Measurements from ENCODE around the gene SEL1L3.

SEL1L3 gene

DNA sequence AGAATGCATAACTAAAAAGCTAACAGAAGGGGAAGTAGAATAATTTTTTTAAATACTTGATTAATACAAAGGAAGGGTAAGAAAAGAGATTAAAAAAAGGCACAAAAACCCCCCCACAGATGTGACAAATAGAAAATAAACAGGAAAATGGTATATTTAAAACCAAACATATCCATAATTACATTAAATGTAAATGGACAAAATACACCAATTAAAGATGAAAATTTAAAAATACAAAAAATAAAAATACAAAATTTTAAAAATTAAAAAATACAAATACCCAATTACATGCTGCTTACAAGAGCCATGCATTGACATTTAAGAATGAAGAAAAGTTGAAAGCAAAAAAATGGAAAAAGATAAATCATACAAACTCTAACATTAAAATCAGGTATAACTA lies 86.0 kb downstream of the SEL1L3 start:
- no peak for DNase-seq
- in situ Hi-C loops (cut with HindIII; ENCODE audit: low pct_ligation_motif_present, low pct_unique_long_range_greater_than_20kb, low sequenced_read_pairs), result no loop called here

DNA sequence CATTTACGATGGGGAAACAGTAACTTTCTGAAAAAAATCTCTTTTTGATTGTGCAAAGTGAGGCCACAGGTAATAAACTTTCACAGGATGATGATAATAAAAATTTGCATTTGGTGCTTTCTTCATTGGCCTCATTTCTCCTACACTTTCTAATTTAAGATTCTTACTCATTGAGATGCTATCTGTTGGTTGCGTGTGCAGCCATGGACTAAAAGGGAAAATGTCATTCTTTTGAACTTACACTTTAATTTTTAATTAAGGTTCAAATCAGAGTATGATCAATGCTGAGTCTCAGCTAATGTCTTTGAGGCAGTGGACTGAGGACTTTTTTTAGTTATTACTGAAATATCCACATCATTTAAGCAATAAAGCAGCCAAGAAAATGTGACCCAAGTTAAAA lies 87.6 kb downstream of the SEL1L3 start:
- in situ Hi-C loops (cut with HindIII; ENCODE audit: low pct_ligation_motif_present, low pct_unique_long_range_greater_than_20kb, low sequenced_read_pairs), result no loop called here
- DNase-seq, result no peak

DNA sequence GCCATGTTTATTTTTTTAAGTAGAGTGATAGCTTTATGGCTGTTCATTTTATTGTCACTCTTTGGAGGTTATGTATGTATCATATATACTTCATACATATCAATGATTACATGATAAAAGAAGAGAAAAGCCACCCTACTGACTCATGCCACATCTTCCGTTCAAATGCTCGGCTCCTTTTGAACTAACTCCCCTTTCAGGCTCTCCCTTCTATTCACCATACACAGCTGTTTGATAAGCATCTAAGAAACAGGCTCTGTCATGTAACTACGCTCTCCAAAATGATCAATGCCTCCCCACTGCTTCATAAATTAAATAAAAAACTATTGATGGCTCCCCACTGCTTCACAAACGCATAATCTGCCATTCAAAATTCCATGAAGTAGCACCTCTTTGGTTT lies 89.4 kb downstream of the SEL1L3 start:
- no peak for DNase-seq
- in situ Hi-C loops (cut with HindIII; ENCODE audit: low pct_ligation_motif_present, low pct_unique_long_range_greater_than_20kb, low sequenced_read_pairs), result loop anchor here (5.0 kb wide), 1 partner anchor 331 kb away; no protein-coding TSS in a partner anchor

DNA sequence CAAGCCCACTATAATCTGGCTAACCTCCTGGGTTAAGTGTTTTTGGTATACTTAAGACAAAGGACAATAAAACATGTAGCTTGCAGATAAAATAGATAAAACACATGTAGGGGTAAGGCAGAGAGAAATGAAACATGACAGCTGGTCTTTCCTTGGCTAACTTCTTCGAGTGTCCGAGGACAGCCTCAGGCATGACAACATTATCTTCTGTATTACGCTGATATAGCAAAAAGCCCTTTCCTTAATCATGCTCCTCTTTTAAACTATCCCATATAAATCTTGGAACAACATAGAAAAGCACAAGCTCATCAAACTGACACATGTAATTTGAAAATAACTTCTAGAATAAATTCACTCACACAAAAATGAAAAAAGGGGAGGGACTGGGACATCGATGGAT lies 91.1 kb downstream of the SEL1L3 start:
- in situ Hi-C loops (cut with HindIII; ENCODE audit: low pct_ligation_motif_present, low pct_unique_long_range_greater_than_20kb, low sequenced_read_pairs), result loop anchor here (5.0 kb wide), 1 partner anchor 329 kb away; no protein-coding TSS in a partner anchor

DNA sequence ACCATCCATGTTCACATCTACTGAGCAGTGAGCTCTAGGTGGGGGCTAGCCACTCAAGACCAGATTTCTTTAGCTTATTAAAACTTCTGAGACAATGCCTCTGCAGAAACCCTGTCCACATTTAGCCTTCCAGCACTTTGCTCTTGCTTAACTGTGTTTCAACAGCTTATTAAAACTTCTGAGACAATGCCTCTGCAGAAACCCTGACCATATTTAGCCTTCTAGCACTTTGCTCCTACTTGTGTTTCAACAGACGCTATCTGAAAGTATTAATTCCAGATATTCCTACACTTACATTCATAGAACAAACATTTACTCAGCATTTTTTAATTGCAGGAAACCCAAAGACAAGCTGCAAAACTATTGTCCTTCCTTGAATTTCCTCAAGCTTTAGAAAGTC lies 91.9 kb downstream of the SEL1L3 start:
- DNase-seq, result no peak
- in situ Hi-C loops (cut with HindIII; ENCODE audit: low pct_ligation_motif_present, low pct_unique_long_range_greater_than_20kb, low sequenced_read_pairs), result loop anchor here (5.0 kb wide), 1 partner anchor 329 kb away; no protein-coding TSS in a partner anchor

More for the DNA sequence above, 91.1 kb downstream of the SEL1L3 start:
- no peak for DNase-seq

DNA sequence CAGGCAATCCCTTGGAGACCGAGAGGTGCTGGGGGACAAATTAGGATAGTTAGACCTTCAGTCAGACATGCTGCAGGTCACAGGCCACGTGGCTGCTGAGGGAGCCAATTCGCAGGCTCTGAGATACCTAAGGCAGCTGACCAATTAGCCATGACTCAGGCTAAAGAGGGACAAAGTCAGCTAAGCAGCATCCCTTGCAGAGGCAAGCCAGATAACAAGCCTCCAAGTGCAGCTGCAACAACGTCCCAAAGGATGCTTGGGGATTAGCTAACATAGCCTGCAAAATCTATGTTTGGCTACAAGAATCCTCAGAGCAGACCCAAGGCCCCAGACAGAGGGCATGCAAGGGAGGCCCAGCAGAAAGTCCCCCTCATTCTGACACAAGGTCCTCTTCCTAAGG lies 93.5 kb downstream of the SEL1L3 start:
- in situ Hi-C loops (cut with HindIII; ENCODE audit: low pct_ligation_motif_present, low pct_unique_long_range_greater_than_20kb, low sequenced_read_pairs), result no loop called here

DNA sequence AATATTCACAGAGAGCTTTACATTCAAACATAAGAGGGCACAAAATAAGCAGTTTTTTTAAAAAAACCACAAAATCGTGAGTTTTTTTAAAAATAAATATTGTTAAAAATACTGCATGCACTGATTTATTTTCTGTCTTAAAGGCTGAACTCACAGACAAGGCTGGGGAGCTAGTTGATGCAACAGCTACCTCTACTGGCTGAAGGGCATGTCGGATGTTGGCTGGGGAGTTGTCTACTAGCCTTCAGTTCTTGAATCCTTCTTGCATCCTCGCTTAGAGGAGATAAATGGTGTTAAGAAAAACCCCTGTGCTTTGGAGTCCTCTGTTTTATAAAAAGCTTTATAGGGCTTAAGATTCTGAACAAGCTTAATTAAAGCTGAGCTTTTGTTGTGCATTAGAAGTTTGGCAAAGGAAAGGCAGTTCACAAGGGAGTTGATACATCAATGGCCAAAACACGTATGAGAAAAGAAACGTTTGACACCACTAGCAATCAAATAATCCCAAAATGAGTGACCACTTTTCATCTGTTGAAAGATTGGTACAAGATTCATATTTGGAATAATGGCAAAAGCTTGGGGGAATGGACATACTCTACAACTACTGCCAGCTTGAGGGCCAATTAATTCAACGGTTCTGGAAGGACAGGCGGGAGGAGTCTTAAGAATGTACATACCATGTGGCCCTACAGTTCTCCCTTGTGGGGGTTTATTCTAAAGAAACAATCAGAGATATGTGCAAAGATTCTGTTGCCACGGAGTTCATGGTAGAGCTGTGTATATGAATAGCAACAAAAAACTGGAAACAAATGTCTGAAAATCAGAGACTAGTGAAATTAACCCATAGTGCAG lies 94.7 kb downstream of the SEL1L3 start:
- in situ Hi-C loops (cut with HindIII; ENCODE audit: low pct_ligation_motif_present, low pct_unique_long_range_greater_than_20kb, low sequenced_read_pairs), result no loop called here

More for the DNA sequence above, 93.5 kb downstream of the SEL1L3 start:
- DNase-seq, result no peak

DNA sequence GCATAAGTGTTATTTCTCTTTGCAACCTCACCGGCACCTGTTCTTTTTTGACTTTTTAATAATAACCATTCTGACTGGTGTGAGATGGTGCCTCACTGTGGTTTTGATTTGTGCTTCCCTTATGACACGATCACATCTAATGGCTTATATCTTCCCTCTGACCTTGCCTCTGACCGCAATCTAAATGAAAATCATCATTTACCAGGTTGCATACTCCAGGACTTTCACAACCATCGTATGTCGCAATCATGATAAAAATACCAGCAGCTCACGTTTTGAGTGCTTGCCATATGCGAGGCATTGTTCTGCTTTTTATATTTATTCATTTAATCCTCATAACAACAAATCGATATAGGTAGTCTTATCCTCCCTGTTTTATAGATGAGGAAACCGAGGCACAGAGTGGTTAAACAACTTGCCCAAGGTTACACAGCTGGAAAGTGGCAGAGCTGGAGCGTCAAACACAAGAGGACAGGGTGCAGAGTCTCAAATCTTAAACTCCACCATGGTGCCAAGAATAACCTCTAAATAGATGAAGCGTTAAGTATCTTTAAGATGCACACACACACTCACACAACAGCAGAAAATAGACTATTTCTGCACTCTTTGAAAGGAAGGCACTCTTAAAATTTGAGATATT lies 102.2 kb downstream of the SEL1L3 start:
- no peak for DNase-seq
- in situ Hi-C loops (cut with HindIII; ENCODE audit: low pct_ligation_motif_present, low pct_unique_long_range_greater_than_20kb, low sequenced_read_pairs), result no loop called here

More for the DNA sequence above, 94.7 kb downstream of the SEL1L3 start:
- DNase-seq, result peak; percentile 68

DNA sequence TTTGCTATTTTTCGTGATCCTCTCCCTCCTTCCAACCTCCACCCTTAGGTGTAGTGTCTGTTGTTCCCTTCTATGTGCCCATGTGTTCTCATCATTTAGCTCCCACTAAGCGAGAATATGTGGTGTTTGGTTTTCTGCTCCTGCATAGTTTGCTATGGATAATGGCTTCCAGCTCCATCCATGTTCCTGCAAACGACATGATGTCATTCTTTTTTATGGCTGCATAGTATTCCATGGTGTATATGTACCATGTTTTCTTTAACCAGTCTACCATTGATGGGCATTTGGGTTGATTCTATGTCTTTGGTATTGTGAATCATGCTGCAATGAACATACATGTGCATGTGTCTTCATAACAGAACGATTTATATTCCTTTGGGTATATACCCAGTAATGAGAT lies 102.7 kb downstream of the SEL1L3 start:
- no peak for DNase-seq
- in situ Hi-C loops (cut with HindIII; ENCODE audit: low pct_ligation_motif_present, low pct_unique_long_range_greater_than_20kb, low sequenced_read_pairs), result no loop called here

DNA sequence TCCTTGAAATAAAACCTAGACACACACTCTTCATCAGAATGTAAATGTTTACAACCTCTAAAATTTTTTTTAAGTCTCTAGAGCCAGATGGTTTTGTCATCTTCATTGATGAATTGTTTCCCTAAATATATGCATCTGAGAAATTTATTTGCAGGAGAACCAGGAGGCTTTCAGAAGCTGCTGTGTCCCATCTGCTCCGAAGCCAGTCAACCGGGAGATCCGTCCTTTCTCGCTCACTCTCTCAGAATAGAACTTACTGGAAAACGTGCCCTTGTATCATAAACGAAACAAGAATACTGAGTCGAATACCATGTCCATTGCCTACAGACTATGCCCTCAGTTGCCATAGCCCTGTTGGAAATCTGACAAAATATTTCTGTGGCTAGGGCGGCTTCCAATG lies 103.7 kb downstream of the SEL1L3 start:
- no peak for DNase-seq
- in situ Hi-C loops (cut with HindIII; ENCODE audit: low pct_ligation_motif_present, low pct_unique_long_range_greater_than_20kb, low sequenced_read_pairs), result no loop called here

DNA sequence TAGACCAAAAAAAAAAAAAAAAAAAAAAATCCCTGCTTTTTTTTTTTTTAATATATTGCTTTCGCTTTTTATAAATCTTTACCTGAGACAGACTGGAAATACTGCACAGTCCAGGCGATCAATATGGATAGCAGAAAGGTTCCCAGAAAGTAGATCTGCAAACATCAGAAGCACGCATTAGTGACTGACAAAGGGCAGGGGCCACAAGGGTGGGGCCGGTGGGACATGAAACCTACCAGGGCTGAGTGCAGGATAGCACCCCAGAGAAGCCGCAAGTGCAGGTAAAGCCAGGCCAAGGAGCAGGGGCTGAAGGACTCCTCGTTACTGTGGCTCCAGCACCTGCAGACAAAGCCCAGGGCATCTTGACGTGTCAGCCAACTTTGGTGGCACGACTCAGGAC lies 105.3 kb downstream of the SEL1L3 start:
- no peak for DNase-seq
- in situ Hi-C loops (cut with HindIII; ENCODE audit: low pct_ligation_motif_present, low pct_unique_long_range_greater_than_20kb, low sequenced_read_pairs), result no loop called here

DNA sequence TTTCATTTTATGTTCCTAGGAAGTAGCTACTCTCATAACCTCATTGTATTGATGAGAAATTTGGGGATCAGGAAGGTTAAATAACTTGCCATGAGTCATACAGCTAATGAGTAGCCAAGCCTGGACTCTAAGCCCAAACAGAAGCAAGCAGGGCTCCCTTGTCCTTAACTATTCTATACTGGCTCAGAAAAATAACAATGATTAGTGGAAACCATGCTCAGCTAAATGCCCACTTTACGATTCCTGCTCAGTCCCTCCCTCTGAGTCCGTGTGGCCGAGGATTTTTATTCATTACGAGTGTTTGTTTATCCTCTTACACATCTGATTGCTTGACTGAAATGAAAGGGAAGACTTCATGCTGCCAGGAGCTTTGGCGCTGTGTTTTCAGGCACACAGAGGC lies 106.3 kb downstream of the SEL1L3 start:
- in situ Hi-C loops (cut with HindIII; ENCODE audit: low pct_ligation_motif_present, low pct_unique_long_range_greater_than_20kb, low sequenced_read_pairs), result no loop called here
- peak; percentile 45 for DNase-seq

DNA sequence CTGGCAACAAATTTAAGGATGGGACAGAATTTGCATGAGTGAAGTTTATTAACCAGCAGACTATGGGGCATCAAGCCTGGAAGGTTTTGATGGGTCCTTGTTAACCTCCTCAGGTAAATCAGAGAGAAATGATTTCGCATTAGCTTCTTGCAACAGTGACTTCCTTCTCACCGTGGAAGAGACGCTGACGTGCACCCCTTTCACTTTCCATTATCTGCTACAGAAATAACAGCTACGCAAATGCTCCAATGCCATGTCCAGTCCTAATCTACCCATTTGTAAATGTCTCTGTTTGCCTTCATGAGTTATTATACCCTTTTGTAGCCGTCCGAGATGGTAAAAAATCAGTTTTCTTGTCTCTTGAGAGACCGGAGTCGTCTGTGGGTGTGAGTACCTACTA lies 106.9 kb downstream of the SEL1L3 start:
- in situ Hi-C loops (cut with HindIII; ENCODE audit: low pct_ligation_motif_present, low pct_unique_long_range_greater_than_20kb, low sequenced_read_pairs), result no loop called here
- DNase-seq, result no peak

DNA sequence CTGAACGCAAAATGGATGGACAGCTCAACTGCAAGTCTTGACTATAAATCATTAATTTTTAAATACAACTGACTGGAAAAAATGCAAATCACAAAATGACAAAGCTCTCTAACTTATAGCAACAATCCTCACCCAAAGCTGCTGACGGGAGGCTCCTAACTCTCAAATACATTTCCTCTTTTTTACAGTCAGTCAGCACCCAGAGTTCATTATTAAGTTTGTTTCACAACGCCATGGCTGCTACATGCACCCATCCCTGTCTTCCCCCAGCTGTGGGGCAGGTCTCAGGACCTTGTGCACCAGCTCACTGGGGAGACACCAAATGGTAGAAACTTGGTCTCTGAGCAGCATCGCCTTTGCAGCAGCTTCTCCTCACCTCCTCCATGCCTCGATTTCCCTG lies 109.5 kb downstream of the SEL1L3 start:
- in situ Hi-C loops (cut with HindIII; ENCODE audit: low pct_ligation_motif_present, low pct_unique_long_range_greater_than_20kb, low sequenced_read_pairs), result no loop called here
- no peak for DNase-seq

DNA sequence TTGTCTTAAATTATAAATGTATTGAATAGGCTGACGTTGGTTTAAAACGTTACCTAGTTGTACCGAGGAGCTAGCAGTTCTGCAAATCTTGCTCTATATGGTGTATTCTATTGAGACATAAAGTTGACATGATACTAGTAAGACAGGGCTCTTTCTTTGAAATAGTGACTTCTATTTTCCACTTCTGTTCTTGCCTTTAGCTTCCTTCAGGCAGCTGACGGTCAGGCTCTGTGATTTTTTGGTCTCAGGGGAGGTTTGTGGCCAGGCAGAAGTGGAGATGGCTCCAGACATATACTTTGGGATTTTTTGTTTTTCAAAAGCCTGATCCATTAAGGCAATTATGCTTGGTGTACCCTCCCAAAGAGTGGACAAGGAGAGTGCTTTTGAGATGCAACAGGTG lies 111.9 kb downstream of the SEL1L3 start:
- DNase-seq, result no peak
- in situ Hi-C loops (cut with HindIII; ENCODE audit: low pct_ligation_motif_present, low pct_unique_long_range_greater_than_20kb, low sequenced_read_pairs), result no loop called here

DNA sequence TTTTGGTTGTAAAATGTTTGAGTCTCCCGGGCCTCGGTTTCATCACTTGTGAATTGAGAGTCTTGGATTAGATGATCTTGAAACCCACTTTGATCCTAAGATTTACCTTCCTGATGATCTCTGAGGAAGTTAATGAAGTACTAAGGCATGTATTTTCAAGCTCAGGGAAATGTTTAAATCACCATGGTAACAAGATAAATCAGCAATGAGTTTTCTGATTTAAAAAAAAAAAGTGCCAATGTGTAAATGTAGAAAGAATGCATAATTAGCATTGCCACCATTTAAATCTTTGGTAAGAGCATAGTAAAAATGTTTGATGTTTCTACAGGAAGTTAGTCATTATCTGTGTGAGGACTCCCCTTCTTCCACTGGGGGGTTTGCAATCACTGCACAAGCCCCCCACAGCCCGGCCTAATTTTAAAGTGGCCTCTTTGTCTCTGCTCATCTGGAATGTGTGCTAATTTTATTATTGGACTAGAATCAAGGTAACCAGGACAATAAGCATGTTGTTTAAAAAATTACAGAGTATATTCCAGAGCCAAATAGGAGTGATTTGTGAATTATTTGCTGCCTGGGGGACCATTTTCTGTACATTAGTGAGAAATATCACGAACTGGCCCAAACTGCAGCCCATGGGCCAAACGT lies 113.5 kb downstream of the SEL1L3 start:
- in situ Hi-C loops (cut with HindIII; ENCODE audit: low pct_ligation_motif_present, low pct_unique_long_range_greater_than_20kb, low sequenced_read_pairs), result no loop called here
- no peak for DNase-seq

DNA sequence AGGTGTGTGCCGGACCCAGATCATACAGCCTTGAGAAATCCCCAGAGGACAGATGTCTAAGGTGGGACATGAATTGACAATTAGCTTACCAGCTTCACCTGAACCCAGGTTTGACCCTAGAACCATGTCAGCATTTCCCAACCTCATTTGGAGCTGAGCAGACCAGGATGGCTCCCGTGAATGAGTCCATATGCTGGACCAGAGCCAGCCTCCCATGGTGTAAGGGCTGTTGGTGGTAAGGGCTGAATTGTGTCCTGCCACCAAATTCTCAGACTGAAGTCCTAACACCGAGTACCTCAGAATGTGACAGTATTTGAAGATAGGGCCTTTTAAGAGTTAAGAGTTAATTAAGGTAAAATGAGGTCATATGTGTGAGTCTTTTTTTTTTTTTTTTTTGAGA lies 118.8 kb downstream of the SEL1L3 start:
- DNase-seq, result no peak
- in situ Hi-C loops (cut with HindIII; ENCODE audit: low pct_ligation_motif_present, low pct_unique_long_range_greater_than_20kb, low sequenced_read_pairs), result no loop called here

DNA sequence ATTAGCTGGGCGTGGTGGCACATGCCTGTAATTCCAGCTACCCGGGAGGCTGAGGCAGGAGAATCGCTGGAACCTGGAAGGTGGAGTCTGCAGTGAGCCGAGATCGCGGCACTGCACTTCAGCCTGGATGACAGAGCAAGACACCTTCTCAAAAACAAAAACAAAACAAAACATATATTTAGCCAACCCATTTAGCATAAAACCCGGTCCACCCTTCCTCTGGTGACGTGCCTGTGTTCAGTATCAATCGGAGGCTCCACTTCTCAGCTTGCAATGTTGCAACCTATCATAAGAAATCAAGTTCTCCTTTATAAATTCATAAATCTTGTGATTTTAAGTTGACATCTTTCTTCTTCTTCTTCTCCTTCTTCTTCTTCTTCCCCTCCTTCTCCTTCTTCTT lies 133.2 kb downstream of the SEL1L3 start:
- no peak for DNase-seq

DNA sequence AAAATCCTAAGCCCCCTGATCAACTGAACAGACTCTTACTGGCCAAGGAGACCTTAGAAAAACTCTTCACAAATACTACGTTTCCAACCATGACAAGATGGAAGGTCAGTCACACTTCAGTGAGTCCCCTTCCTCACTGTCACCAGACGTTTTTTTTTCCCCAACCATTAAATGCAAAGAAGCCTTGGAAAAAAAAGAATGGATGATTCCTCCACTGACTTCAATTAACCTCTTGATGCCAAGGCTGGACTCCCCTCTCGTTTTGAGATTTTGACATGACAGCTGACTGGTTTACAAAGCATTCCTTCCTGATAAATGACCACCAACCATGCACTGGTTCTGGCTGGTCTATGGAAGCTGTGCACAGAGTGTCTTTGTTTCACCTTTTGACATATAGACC lies 133.9 kb downstream of the SEL1L3 start:
- DNase-seq, result no peak
- in situ Hi-C loops (cut with HindIII; ENCODE audit: low pct_ligation_motif_present, low pct_unique_long_range_greater_than_20kb, low sequenced_read_pairs), result no loop called here

More for the DNA sequence above, 133.2 kb downstream of the SEL1L3 start:
- in situ Hi-C loops (cut with HindIII; ENCODE audit: low pct_ligation_motif_present, low pct_unique_long_range_greater_than_20kb, low sequenced_read_pairs), result no loop called here

Measured in ACHN (cell line).